K562 (cell line): ENCODE measurements around the gene DEF6. TPM values are rescaled to one million over a fixed set of nuclear protein-coding genes. Genes with fewer than 3 reads are reported as not detected.

Experiments used
- CEBPB ChIP-seq: fragments of 450-650 bp; IDR thresholded peaks from 2 replicates; pipeline ENCODE4 v1.6.1; 2016; ENCODE audit warnings: missing genetic modification characterization, missing compliant biosample characterization
- CTBP1 ChIP-seq: fragments of 450-650 bp; IDR thresholded peaks from 2 replicates; pipeline ENCODE4 v1.6.1; 2016; ENCODE audit warnings: borderline replicate concordance
- GATA2 ChIP-seq: sonication (generic); formaldehyde crosslinking; IDR thresholded peaks from 2 replicates; pipeline ENCODE4 v1.4.0; 2020; ENCODE audit warnings: mild to moderate bottlenecking, missing genetic modification reagents
- HEY1 ChIP-seq: fragments of 250-450 bp; sonication (Bioruptor Pico); IDR thresholded peaks from 2 replicates; pipeline ENCODE4 v1.5.0; 2020; ENCODE audit warnings: mild to moderate bottlenecking, moderate library complexity, borderline replicate concordance
- IFI16 ChIP-seq: fragments of 250-450 bp; sonication (Bioruptor Pico); IDR thresholded peaks from 2 replicates; pipeline ENCODE4 v2.1.2; 2022; ENCODE audit warnings: mild to moderate bottlenecking, inconsistent platforms
- KAT8 ChIP-seq: fragments of 450-650 bp; IDR thresholded peaks from 2 replicates; pipeline ENCODE4 v1.6.1; 2016; ENCODE audit warnings: low read depth, mild to moderate bottlenecking
- MCM5 ChIP-seq: fragments of 450-650 bp; IDR thresholded peaks from 2 replicates; pipeline ENCODE4 v1.6.1; 2016; ENCODE audit warnings: low read depth
- MXI1 ChIP-seq: IDR thresholded peaks from 2 replicates; pipeline ENCODE4 v1.6.1; 2011; ENCODE audit warnings: low read depth, mild to moderate bottlenecking, improper control_type of control experiment, low read length
- NFE2L1 ChIP-seq: fragments of 450-650 bp; IDR thresholded peaks from 2 replicates; pipeline ENCODE4 v1.6.1; 2016; ENCODE audit warnings: missing genetic modification characterization, low read depth, mild to moderate bottlenecking, missing compliant biosample characterization, moderate library complexity, borderline replicate concordance
- OTX1 ChIP-seq: fragments of 450-650 bp; formaldehyde crosslinking; IDR thresholded peaks from 2 replicates; pipeline ENCODE4 v1.4.0; 2022; ENCODE audit warnings: mild to moderate bottlenecking
- SUPT5H ChIP-seq: fragments of 450-650 bp; IDR thresholded peaks from 2 replicates; pipeline ENCODE4 v1.6.1; 2016
- USF1 ChIP-seq: sonication (generic); formaldehyde crosslinking; IDR thresholded peaks from 2 replicates; pipeline ENCODE4 v1.9.0; 2022; ENCODE audit warnings: mild to moderate bottlenecking, missing genetic modification reagents
- ZKSCAN1 ChIP-seq: fragments of 150-350 bp; IDR thresholded peaks from 2 replicates; pipeline ENCODE4 v1.6.1; 2016; ENCODE audit warnings: low read depth, low read length
- ZNF589 ChIP-seq: fragments of 200-800 bp; sonication (Bioruptor generic); IDR thresholded peaks from 2 replicates; pipeline ENCODE4 v1.6.1; 2016; ENCODE audit warnings: low read depth, missing genetic modification characterization, missing compliant biosample characterization
- ZNF696 ChIP-seq: fragments of 250-450 bp; sonication (Bioruptor Pico); conservative IDR thresholded peaks from 2 replicates; pipeline ENCODE4 v1.4.0; 2020; ENCODE audit warnings: mild to moderate bottlenecking, moderate library complexity
- ZNF740 ChIP-seq, 3 experiments: fragments of 200-800 bp in 1 of 3; sonication (Bioruptor generic) in 1 of 3; sonication (generic) in 1 of 3; formaldehyde crosslinking in 1 of 3; IDR thresholded peaks; 2 replicates each; pipeline versions ENCODE4 v1.6.1 to v1.8.0; 2016 to 2022; ENCODE audit warnings: mild to moderate bottlenecking in 2 of 3, missing compliant biosample characterization in 2 of 3, missing genetic modification characterization in 2 of 3, missing genetic modification reagents in 1 of 3
- ZNF75A ChIP-seq: fragments of 450-650 bp; formaldehyde crosslinking; IDR thresholded peaks from 2 replicates; pipeline ENCODE4 v1.4.0; 2020; ENCODE audit warnings: mild to moderate bottlenecking
- polyA plus RNA-seq, 8 experiments: library from polyadenylated mRNA; depleted of rRNA in 4 of 8; stranded (reverse) in 5 of 8; unstranded in 3 of 8; fragments of >200 nt; fragmentation: Nextera tagmentation in 2 of 8; fragmentation: Illumina TruSeq in 1 of 8; extraction: Ambion mirVana in 2 of 8; extraction: Trizol in 1 of 8; gene quantifications; 2 replicates each; pipeline versions ENCODE4 v1.2.1 to v1.2.3, GENCODE V29; 2011 to 2014; ENCODE audit warnings: inconsistent platforms in 1 of 8, missing spikeins in 1 of 8
- total RNA-seq, 7 experiments: library from RNA; depleted of rRNA in 6 of 7; stranded (reverse); fragments of >200 nt in 6 of 7; fragmentation: Illumina TruSeq in 2 of 7; extraction: Trizol in 2 of 7; gene quantifications; 2 replicates each; pipeline versions ENCODE4 v1.2.1 to v1.2.3, GENCODE V29; 2011 to 2021; ENCODE audit warnings: low replicate concordance in 1 of 7
- TF ChIP-seq, protein P1 (sequence below): fragments of 450-650 bp; IDR thresholded peaks from 2 replicates; pipeline ENCODE4 v1.6.1; 2016; ENCODE audit warnings: antibody characterized with exemption
- TF ChIP-seq, protein P2 (sequence below), 2 experiments: fragments of 450-650 bp; conservative IDR thresholded peaks; 2 replicates each; pipeline ENCODE4 v1.6.1; 2017; ENCODE audit warnings: mild to moderate bottlenecking in 2 of 2, moderate library complexity in 2 of 2
- TF ChIP-seq, protein P3 (sequence below): fragments of 450-650 bp; formaldehyde crosslinking; IDR thresholded peaks from 2 replicates; pipeline ENCODE4 v1.4.0; 2020; ENCODE audit warnings: mild to moderate bottlenecking, moderate library complexity

The DEF6 gene
- total and polyA plus RNA-seq, 9 of the 15 experiments (the other 6 are each of a cell fraction or from before 2014, with no cell fraction given) = 1.3 to 44.6 (median 22.7) TPM

DNA sequence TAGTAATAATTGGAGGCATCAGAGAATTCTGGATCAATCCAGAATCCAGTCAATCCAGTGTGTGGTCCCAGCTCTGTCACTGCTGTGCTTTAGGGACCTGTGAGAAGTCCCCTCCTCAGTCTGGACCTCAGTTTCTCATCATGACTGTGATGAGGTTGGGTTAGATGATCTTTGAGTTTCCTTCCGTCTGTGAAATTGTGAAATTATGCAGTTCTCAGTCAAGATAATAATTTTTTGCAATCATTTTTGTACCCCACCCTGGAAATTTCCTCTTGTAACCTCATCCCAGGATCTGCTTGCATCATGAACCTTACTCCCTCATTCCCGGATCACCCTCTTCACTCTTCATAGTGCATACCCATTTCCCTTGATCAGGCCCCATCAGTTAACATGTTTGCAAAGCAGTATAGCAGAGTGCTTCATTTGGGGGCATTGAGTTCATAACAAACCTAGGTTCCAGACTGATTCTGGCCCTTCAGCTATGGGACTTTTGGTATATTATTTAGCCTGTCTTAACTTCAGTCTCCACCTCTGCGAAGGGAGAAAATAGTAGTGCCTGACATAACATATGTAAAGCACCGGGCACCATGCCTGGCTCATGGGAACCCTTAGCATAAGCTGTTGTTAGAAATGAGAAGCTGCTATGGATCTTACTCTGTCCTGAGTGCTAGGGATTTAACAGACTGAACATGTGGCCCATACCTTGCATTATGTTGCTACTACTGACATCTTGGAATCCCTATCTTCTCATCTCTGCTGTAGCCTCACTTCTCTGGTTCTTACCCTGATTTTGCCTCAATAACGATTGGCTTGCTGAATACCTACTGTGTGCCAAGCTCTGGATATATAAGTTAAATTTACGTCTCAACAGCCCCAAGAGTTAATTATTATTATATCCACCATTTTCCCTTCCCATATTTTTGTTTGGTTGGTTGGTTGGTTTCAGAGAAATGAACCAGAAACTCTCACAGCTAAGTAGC is 36.7 kb upstream of the DEF6 start (continued):
- TF ChIP-seq, protein P1, sequence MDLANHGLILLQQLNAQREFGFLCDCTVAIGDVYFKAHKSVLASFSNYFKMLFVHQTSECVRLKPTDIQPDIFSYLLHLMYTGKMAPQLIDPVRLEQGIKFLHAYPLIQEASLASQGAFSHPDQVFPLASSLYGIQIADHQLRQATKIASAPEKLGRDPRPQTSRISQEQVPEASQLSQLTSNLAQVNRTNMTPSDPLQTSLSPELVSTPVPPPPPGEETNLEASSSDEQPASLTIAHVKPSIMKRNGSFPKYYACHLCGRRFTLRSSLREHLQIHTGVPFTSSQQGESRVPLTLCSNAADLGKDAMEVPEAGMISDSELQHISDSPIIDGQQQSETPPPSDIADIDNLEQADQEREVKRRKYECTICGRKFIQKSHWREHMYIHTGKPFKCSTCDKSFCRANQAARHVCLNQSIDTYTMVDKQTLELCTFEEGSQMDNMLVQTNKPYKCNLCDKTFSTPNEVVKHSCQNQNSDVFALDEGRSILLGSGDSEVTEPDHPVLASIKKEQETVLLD = 0 out of 2 replicates have a peak, but pooled peaks have one; percentile 43
- TF ChIP-seq IFI16 (CRISPR knock-in tag) (0 out of 2 replicates have a peak, but pooled peaks have one; percentile 30), OTX1 (CRISPR knock-in tag) (0 out of 2 replicates have a peak, but pooled peaks have one; percentile 19), USF1 (no peak), NFE2L1 (tag) (no peak), ZNF75A (CRISPR knock-in tag) (no peak), MCM5 (no peak), ZNF589 (CRISPR knock-in tag) (0 out of 2 replicates have a peak, but pooled peaks have one; percentile 41), ZKSCAN1 (peak; percentile 90), HEY1 (no peak), ZNF696 (CRISPR knock-in tag) (0 out of 2 replicates have a peak, but pooled peaks have one; percentile 67), SUPT5H (no peak), ZNF740 (CRISPR knock-in tag; IDR thresholded peaks at IDR 0.05) (peak; percentile 1; the same call in 1 of the 2 replicates), ZNF740 (tag; IDR thresholded peaks at IDR 0.05) (no peak; a peak in 1 of 4 replicates), CTBP1 (peak; percentile 12; the same call in 1 of the 2 replicates), KAT8 (no peak), GATA2 (CRISPR knock-in tag) (peak; percentile 81), CEBPB (peak; percentile 60; the same call in 1 of the 2 replicates), MXI1 (no peak)
- TF ChIP-seq, protein P2, sequence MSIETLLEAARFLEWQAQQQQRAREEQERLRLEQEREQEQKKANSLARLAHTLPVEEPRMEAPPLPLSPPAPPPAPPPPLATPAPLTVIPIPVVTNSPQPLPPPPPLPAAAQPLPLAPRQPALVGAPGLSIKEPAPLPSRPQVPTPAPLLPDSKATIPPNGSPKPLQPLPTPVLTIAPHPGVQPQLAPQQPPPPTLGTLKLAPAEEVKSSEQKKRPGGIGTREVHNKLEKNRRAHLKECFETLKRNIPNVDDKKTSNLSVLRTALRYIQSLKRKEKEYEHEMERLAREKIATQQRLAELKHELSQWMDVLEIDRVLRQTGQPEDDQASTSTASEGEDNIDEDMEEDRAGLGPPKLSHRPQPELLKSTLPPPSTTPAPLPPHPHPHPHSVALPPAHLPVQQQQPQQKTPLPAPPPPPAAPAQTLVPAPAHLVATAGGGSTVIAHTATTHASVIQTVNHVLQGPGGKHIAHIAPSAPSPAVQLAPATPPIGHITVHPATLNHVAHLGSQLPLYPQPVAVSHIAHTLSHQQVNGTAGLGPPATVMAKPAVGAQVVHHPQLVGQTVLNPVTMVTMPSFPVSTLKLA (conservative IDR thresholded peaks at IDR 0.05) = 0 out of 4 replicates have a peak, but pooled peaks of 1 of the 2 experiments have one; percentile 28
- TF ChIP-seq, protein P3, sequence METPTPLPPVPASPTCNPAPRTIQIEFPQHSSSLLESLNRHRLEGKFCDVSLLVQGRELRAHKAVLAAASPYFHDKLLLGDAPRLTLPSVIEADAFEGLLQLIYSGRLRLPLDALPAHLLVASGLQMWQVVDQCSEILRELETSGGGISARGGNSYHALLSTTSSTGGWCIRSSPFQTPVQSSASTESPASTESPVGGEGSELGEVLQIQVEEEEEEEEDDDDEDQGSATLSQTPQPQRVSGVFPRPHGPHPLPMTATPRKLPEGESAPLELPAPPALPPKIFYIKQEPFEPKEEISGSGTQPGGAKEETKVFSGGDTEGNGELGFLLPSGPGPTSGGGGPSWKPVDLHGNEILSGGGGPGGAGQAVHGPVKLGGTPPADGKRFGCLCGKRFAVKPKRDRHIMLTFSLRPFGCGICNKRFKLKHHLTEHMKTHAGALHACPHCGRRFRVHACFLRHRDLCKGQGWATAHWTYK (CRISPR knock-in tag) = no peak
